Parathyroid adenoma (tissue), 2 donors: ENCODE measurements around the gene GPR45.

Experiments
- H2AFZ ChIP-seq: fragments of 300-600 bp; sonication (generic); one replicate; pipeline ENCODE4 v1.7.0; 2017; ENCODE audit warnings: antibody characterized with exemption, mild to moderate bottlenecking
- H3K27ac ChIP-seq: fragments of 300-600 bp; sonication (generic); one replicate; pipeline ENCODE4 v1.7.0; 2017
- H3K27me3 ChIP-seq: fragments of 300-600 bp; sonication (generic); one replicate; pipeline ENCODE4 v1.7.0; 2017; ENCODE audit warnings: low read length; ENCODE audit not compliant: control insufficient read depth, insufficient read depth
- H3K36me3 ChIP-seq: fragments of 300-600 bp; sonication (generic); one replicate; pipeline ENCODE4 v1.7.0; 2017; ENCODE audit warnings: low read length; ENCODE audit not compliant: control insufficient read depth, insufficient read depth
- H3K4me1 ChIP-seq: fragments of 300-600 bp; sonication (generic); one replicate; pipeline ENCODE4 v1.7.0; 2017; ENCODE audit warnings: control low read depth
- H3K4me2 ChIP-seq: fragments of 300-600 bp; sonication (generic); one replicate; pipeline ENCODE4 v1.7.0; 2017; ENCODE audit warnings: low read length
- H3K4me3 ChIP-seq: fragments of 300-600 bp; sonication (generic); one replicate; pipeline ENCODE4 v1.7.0; 2017; ENCODE audit warnings: low read depth, low read length
- H3K79me2 ChIP-seq: fragments of 300-600 bp; sonication (generic); one replicate; pipeline ENCODE4 v1.7.0; 2017; ENCODE audit warnings: control low read depth
- H3K9ac ChIP-seq: fragments of 300-600 bp; sonication (generic); one replicate; pipeline ENCODE4 v1.7.0; 2017; ENCODE audit warnings: mild to moderate bottlenecking
- H3K9me3 ChIP-seq: fragments of 300-600 bp; sonication (generic); one replicate; pipeline ENCODE4 v1.7.0; 2017; ENCODE audit warnings: low read length; ENCODE audit not compliant: control insufficient read depth
- CTCF ChIP-seq: fragments of 300-600 bp; sonication (generic); IDR thresholded peaks from one replicate; pipeline ENCODE4 v1.7.0; 2017; ENCODE audit warnings: antibody characterized with exemption, mild to moderate bottlenecking
- donor health status: primary hyperparathyroidism.

GPR45 gene

GRCh38 chr2:105241443-105241842 lies at the start of gene GPR45:
GPR45 (plus strand) TSS chr2:105241743; CDS start chr2:105241859, 116 bp downstream.
- no peaks in the 10 kb centered on the region for H3K36me3 ChIP-seq
- no peaks in the 10 kb centered on the region for H3K27me3 ChIP-seq
- no peak within 1 kb of the TSS for H3K4me3 ChIP-seq
- no peak within 1 kb of the TSS for H3K9ac ChIP-seq
- TF ChIP-seq CTCF, result no peak
- no peak within 1 kb of the TSS for H3K27ac ChIP-seq
- no peak within 1 kb of the TSS for H2AFZ ChIP-seq
- H3K9me3 ChIP-seq, result no peaks in the 10 kb centered on the region
- no peak within 1 kb of the TSS for H3K4me2 ChIP-seq
- no peaks in the 10 kb centered on the region for H3K4me1 ChIP-seq
- H3K79me2 ChIP-seq, result no peaks in the 10 kb centered on the region

GRCh38 chr2:105194022-105194675 lies 47.4 kb upstream of the GPR45 start:
- no peak overlapping the region for H2AFZ ChIP-seq
- H3K4me2 ChIP-seq, result no peak overlapping the region
- no peaks in the 10 kb centered on the region for H3K36me3 ChIP-seq
- H3K4me1 ChIP-seq, result no peaks in the 10 kb centered on the region
- H3K9me3 ChIP-seq, result no peaks in the 10 kb centered on the region
- no peak for TF ChIP-seq CTCF
- no peaks in the 10 kb centered on the region for H3K79me2 ChIP-seq
- no peak overlapping the region for H3K9ac ChIP-seq
- H3K4me3 ChIP-seq, result no peak overlapping the region
- H3K27ac ChIP-seq, result no peak overlapping the region
- H3K27me3 ChIP-seq, result no peaks in the 10 kb centered on the region

DNA sequence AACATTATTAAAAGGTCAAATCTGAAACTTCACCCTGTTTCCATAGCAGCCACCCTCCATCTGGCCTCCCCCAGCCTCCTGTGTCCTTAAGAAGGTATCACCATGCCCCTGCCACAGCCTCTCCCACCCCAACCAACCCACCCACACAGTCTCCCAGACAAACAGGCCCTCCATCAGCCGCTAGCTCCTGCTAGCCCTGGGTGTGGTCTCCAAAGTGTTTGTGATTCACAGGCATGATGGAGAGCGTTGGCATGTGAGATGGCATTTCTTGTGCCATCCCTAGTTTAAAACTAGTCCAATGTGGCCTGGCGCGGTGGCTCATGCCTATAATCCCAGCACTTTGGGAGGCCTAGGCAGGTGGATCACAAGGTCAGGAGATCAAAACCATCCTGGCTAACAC lies 44.9 kb upstream of the GPR45 start:
- no peaks in the 10 kb centered on the region for H3K27me3 ChIP-seq
- no peak overlapping the region for H2AFZ ChIP-seq
- no peak overlapping the region for H3K27ac ChIP-seq
- H3K79me2 ChIP-seq, result no peaks in the 10 kb centered on the region
- no peak for TF ChIP-seq CTCF
- H3K4me2 ChIP-seq, result no peak overlapping the region
- no peak overlapping the region for H3K4me3 ChIP-seq
- H3K36me3 ChIP-seq, result no peaks in the 10 kb centered on the region
- no peak overlapping the region for H3K9ac ChIP-seq
- H3K9me3 ChIP-seq, result no peaks in the 10 kb centered on the region
- H3K4me1 ChIP-seq, result no peaks in the 10 kb centered on the region

DNA sequence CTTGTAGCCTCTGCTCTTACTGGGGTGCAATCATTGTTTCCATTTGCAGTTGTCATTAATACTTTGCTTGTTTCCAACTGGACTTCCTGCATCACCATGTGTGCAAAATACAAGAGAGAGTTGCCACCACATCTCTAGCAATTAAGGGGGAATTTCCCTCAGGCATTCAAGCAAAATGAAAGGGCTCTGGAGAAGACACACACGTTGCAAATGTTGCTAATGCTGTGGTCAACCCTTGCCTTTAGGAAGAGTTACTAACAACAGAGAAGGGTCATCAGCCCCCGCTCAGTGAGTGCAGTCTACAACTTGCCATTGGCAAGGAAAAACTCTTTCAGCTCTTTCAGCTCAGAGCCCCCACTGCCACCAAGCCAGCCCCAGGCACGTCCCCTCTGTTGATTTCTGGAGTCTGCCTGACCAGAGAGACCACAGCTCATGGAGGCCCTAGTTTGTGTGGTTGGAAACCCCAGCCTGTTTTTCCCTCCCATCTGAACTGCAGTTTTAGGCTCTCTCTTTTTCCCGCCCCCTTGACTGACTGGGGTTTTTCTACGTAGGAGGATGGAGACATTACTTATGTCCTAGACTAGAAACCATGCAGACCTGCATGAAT lies 25.9 kb upstream of the GPR45 start:
- Histone ChIP-seq H2AFZ (no peak overlapping the region), H3K27ac (no peak overlapping the region), H3K9me3 (no peaks in the 10 kb centered on the region), H3K36me3 (no peaks in the 10 kb centered on the region), H3K79me2 (no peaks in the 10 kb centered on the region), H3K4me2 (no peak overlapping the region), H3K4me3 (no peak overlapping the region), H3K9ac (no peak overlapping the region), H3K4me1 (no peaks in the 10 kb centered on the region), H3K27me3 (no peaks in the 10 kb centered on the region)
- no peak for TF ChIP-seq CTCF

GRCh38 chr2:105220604-105221003 lies 20.9 kb upstream of the GPR45 start:
- Histone ChIP-seq H3K9me3 (no peaks in the 10 kb centered on the region), H3K79me2 (no peaks in the 10 kb centered on the region), H3K27me3 (no peaks in the 10 kb centered on the region), H3K27ac (no peak overlapping the region), H3K36me3 (no peaks in the 10 kb centered on the region), H3K4me3 (no peak overlapping the region), H3K4me1 (no peaks in the 10 kb centered on the region), H3K4me2 (no peak overlapping the region), H3K9ac (no peak overlapping the region), H2AFZ (no peak overlapping the region)
- no peak for TF ChIP-seq CTCF
